Lung microvascular endothelial cell (primary cell): ENCODE measurements around the gene ESR1. TPM values are rescaled to one million over a fixed set of nuclear protein-coding genes. Genes with fewer than 3 reads are reported as not detected.

Source experiments
- DNase-seq, 2 donors: peaks; one replicate each; pipeline versions ENCODE4 v3.0.0 to v3.0.0-alpha.2; 2010; ENCODE audit warnings: low read depth in 2 of 2
- total RNA-seq: library from RNA; depleted of rRNA; stranded (reverse); fragments of >200 nt; gene quantifications from 2 replicates; pipeline ENCODE4 v1.2.1, GENCODE V29; 2014

Gene ESR1
- total RNA-seq, 1 donor from 2014 or later, result under 0.01 TPM

DNA sequence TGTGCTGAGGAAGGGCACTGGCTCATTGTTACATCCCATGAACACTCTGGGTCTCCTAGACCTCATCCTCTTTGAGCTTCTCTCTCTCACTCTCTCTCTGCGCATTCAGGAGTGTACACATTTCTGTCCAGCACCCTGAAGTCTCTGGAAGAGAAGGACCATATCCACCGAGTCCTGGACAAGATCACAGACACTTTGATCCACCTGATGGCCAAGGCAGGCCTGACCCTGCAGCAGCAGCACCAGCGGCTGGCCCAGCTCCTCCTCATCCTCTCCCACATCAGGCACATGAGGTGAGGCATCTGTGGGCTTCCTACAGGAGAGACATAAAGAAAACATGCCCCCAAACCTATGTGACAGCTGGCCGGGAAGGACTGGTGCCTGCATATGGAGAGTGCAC lies 286.8 kb downstream of the ESR1 start:
- DNase-seq, result no peak

DNA sequence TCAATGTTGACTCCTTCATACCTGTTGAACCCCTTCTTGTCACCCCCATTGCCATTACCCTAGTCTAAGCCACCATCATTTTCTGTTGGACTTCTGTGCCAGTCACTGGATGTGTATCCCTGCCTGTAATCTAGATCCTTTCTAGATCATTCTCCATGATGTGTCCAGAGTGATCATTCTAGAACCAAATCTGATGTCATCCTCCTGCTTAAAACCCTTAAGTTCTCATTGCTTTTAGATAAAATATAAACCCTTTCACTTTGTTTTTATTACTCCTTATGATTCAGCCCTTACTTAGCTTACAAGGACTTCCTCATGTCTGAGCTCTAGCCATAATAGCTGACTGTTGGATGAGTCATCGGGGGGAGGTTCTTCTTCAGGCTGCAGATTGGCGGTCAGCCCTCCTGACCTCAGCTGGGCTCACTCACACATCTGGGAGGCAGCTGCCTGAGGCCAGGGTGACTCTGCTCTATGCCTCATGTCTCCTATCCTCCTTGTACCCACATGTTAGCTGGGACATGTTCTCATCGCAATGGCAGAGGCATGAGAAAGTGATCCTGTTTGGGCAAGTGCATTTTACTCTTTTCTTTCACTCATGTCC lies 287.6 kb downstream of the ESR1 start:
- DNase-seq, result peak; percentile 56 to 99

DNA sequence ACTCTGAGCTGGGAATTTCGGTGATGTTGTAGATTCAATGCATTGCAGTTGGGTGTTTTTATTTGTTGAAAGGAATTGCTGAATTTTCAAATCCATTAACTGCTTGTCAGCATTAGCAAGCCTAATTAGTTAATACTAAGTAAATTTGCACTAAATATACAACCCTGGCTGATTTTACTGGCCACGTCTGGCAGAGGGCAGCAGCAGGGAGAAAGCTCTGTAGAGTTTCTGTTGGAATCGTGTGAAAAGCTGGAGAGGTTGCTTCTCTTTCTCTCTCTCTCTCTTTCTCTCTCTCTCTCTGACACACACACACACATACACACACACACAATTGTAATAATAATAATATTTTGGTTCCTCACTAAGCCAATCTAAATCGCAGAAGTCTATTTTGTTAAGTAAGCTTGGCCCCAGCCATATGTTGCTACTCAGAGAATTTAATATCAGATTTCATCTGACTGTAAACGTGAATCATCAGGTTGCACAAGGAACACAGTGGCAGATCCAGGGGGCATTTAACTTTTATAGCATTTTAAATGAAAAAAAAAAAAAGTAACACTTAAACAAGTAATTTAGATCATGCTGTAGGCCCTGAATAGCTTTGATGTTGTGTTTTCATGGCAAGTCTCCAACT lies 289.5 kb downstream of the ESR1 start:
- DNase-seq, result peak in 1 of 2 donors; percentile 14

DNA sequence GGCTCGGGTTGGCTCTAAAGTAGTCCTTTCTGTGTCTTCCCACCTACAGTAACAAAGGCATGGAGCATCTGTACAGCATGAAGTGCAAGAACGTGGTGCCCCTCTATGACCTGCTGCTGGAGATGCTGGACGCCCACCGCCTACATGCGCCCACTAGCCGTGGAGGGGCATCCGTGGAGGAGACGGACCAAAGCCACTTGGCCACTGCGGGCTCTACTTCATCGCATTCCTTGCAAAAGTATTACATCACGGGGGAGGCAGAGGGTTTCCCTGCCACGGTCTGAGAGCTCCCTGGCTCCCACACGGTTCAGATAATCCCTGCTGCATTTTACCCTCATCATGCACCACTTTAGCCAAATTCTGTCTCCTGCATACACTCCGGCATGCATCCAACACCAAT lies 291.2 kb downstream of the ESR1 start:
- no peak for DNase-seq

DNA sequence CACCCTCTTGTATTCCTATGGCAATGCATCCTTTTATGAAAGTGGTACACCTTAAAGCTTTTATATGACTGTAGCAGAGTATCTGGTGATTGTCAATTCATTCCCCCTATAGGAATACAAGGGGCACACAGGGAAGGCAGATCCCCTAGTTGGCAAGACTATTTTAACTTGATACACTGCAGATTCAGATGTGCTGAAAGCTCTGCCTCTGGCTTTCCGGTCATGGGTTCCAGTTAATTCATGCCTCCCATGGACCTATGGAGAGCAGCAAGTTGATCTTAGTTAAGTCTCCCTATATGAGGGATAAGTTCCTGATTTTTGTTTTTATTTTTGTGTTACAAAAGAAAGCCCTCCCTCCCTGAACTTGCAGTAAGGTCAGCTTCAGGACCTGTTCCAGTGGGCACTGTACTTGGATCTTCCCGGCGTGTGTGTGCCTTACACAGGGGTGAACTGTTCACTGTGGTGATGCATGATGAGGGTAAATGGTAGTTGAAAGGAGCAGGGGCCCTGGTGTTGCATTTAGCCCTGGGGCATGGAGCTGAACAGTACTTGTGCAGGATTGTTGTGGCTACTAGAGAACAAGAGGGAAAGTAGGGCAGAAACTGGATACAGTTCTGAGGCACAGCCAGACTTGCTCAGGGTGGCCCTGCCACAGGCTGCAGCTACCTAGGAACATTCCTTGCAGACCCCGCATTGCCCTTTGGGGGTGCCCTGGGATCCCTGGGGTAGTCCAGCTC lies 292.1 kb downstream of the ESR1 start:
- no peak for DNase-seq

DNA sequence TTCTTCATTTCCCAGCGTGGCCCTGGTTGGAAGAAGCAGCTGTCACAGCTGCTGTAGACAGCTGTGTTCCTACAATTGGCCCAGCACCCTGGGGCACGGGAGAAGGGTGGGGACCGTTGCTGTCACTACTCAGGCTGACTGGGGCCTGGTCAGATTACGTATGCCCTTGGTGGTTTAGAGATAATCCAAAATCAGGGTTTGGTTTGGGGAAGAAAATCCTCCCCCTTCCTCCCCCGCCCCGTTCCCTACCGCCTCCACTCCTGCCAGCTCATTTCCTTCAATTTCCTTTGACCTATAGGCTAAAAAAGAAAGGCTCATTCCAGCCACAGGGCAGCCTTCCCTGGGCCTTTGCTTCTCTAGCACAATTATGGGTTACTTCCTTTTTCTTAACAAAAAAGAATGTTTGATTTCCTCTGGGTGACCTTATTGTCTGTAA lies 292.7 kb downstream of the ESR1 start:
- DNase-seq, result peak in 1 of 2 donors; percentile 57

DNA sequence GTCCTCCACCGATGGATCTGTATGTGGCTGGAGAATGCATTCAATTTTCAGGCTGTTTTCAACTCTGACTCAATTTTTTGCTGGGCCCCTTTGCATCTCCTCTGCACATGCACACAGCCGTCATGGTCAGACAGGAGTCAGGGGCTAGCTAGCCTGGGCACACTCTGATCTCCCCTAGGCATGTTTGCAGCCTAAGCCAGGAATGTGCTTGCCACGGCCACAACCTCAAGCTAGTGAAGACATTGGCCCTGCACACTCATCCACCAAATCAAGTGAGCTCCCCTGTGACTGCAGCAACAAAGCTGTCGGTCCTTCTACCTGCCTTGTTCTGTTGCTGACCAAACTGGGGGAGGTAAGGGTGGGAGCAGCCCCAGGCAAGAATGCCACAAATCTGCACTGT lies 300.5 kb downstream of the ESR1 start:
- no peak for DNase-seq

DNA sequence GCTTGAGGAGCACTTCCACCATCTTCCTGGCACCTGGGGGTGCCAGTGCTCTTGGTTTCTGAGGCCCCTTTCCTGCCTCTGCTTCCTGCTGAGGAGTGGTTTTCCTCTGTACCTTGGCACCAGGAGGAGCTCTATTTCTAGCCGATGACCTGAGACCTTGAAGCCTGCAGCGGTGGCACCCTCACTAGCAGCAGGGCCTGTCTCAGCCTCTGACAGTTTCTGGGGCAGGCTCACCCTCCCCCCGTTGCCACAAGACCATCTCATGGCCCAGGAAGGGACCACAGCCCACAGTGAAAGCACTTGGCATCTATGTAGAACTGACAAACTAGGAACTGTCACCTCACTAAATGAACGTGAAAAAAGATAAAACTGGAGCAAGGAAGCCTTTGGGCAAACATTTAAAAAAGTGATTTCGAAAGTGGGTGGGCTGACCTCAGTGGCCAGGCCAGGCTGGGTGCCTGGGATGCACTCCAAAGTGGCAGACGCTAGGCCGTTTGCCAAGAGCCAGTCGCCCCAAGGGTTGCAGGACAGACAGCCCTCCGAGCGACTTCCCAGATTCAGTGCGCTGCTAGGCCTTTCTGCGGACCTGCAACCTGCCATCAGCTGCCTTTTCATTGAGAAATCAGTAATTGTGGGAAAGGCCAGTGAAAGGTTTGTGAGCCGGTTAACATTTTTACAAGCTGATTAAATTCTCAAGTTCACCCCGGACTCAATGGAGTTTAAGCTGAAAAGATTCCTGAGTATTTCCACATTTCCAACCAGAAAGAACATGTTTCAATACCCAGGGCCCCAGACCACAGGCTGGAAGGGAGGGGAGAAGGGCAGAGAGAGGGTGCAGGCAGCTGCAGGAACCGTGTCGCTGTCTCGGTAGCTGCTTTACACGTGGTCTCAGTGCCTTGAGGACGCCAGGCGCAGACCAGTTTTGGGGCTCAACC lies 303.7 kb downstream of the ESR1 start:
- DNase-seq, result no peak

DNA sequence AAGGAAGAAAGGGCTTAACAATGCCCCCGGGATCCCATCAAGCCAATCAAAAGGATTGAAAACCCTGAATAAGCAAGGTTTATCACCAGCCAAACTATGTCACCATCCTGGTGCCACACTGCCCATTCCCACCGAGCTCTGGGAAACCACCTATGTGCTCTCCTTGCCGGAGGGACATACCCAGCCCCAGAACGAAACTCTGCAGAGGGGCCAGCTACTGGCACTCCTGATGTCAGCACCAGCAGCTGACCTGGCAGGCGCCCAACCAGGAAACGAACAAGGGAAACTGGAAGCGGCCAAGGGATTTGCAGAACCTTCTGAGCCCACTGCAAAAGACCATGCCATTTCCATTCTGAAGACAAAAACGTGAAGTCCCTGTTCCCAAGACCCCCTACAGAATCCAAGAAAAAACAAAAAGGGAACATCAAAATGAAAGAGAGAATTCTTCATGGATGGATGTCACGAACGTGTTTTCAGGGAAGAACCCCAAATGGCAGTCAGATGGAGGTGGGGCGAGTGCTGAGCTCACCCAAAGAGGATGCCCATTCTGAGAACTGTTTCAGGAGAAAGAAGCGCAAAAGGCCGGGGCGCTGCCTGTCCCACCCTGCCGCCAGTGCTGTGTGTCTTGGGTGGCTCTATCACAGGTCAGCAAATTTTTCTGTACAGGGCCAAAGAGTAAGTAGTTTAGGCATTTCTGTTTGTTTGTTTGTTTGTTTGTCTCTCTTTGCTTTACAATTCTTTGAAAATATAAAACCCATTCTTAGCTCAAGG lies 305.2 kb downstream of the ESR1 start:
- DNase-seq, result peak; percentile 73 to 85

DNA sequence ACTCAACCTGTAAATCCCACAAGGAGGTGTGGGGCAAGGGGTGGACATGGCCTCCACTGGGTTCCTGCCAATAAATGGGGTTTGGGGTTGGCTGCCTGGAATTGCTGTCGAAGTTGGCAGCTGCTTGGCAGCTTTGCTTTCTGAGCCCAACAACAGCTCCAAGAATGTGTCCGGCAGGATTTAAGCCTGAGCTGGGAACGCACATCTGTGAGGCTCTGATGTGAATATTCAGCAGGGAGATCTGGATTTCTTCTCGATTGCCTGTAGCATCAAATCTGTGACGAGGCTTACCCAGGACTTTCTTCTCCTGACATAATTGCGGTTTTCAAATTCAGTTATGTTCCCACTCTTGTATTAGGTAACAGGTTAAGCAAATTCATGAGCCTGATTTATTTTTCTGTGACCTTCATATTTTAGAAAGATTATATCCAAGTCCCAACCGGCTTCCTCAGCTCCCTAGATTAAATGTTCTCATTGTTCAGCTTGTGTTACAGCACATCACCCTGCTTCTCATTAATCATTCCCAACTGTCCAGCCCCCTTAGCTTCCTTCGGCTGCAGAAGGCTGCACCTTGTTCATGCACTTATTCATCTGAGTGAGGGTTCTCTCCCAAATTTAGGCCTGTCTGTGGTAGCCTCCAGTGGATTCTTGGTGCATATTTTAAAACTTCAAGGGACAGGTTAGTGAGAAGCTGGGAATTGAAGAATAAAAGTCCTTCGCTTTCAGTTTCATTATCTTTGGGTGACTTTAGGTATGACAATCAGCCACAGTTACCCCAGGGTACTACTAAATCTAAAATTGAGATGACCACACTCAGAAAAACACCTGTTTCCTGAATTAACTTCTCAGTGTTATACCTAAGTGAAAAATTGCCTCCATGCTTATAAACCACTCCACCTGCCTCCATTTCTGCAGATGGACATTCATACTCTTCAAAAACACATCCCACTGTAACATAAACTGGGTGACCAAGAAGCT lies 310.0 kb downstream of the ESR1 start:
- DNase-seq, result no peak

DNA sequence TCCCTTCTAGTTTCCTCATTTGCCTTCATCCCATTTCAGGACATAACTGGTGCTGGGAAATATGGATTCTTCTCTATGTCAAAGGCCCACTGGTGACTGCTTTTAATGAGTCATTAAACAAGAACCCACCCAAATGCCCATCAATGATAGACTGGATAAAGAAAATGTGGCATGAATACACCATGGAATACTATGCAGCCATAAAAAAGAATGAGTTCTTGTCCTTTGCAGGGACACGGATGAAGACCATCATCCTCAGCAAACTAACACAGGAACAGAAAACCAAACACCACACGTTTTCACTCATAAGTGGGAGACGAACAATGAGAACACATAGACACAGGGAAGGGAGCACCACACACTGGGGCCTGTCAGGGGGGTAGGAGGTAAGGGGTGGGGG lies 310.7 kb downstream of the ESR1 start:
- no peak for DNase-seq

DNA sequence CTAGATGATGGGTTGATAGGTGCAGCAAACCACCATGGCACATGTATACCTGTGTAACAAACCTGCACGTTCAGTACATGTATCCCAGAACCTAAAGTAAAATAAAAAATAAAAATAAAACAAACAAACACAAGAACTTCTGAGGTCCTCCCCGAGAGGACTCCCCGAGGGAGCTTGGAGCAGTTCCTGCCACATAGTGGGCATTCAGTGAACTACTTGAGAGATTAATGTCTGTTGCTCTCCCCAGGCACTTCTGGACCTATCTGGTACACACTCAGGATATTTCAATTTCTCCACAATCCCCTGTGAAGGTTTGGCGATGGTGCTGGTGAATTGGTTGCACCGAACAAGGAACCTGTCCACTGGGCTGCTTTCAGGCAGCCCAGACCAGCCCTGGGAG lies 311.2 kb downstream of the ESR1 start:
- DNase-seq, result no peak

DNA sequence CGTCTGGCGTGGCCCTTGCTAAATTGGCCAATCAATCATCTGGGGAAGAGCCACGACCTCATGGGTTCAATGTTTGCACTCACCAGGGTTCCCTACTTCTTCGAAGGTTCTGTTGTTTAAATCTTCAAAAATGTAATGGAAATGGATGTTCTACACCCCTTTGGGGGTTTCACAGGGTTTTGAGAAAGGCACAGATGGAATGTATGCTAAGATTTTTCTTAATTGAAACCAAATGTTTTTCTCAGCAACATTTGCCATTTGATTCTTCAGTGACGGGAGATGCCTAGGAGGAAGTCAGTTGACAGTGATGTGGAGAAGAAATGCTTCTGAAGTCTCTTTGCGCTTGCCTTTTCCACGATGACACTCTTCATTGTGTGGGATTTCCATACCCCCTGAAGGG lies 312.3 kb downstream of the ESR1 start:
- DNase-seq, result no peak

DNA sequence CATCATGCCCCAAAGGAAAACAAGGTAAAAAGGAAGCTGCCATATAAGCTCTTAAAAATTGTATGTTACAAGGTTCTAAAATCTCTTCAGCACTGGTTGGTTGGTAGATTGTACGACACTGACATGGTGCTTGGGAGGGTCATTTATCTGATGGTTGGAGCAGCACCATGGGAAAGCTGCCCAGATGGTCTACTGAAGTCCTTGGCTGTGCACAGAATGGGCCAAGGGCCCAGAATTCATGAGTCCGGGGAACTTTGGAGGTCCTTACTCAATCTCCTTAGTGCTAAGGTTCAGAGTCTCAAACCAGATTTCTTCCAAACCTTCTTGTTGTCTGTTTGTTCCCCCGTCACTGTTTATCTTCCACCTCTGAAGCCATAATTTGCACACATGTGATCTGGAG lies 314.4 kb downstream of the ESR1 start:
- no peak for DNase-seq

DNA sequence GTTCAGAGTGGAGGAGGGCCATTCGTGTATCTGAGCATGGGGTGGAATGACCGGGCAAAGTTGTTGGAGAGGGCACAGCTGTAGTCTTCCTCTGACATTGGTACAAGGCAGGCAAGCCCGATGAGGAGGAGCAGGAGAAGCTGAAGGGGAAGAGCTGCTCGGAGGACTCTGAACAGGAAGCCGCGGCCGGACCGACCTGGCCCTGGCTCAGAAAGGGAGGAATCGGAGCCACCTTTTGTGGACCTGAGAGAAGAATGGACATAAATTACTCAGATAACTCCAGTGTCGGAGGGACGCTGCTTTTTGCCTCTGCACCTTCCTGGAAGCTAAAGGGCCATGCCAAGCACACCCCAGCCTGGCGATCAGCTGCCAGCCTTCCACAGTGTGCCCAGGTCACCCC lies 315.0 kb downstream of the ESR1 start:
- no peak for DNase-seq

DNA sequence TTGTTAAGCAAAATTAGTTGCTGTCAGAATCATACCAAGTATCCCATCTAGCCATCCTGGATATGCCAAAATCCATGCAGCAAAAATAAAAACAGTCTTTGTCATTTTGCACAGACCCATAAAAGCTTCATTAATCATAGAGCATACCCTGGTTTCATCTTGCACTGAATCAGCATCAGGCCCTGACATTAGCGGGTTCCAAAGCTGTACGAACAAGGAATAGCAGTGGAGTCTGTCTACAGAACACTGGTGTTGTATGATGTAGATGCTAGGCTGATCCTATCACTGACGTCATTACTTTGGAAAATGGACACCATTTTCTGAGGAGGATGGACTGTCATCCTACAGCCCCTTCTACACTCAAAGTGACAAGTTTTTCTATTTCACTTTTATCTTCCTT lies 315.6 kb downstream of the ESR1 start:
- DNase-seq, result no peak

DNA sequence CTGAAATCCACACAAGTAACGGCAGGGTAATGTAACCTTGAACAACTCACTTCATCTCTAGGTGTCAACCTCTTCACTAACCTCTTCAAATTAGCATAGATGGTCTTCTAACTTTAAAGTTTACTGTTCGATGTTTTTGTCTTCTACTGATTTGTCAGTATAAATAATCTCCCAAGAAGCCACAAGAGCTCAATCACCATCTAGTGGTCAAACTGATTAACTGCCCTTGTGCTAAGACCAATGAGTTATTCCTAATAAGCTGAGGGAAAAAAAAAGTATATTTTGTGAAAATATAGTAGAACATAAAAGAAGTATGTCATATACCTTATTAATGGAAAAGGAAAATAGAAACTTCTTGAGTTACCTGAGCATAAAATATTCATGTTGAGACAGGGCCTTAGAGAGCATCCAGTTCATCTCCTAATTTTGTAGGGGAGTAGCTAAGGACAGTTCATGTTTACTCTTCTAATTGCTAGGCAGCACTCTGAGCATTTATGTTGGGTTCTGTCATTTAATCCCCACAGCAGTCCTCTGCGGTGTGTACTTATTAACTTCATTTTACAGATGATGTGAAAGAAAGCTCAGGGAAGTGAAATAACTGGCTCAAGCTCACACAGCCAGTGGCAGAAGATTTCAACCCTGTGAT lies 317.1 kb downstream of the ESR1 start:
- peak; percentile 78 for DNase-seq

DNA sequence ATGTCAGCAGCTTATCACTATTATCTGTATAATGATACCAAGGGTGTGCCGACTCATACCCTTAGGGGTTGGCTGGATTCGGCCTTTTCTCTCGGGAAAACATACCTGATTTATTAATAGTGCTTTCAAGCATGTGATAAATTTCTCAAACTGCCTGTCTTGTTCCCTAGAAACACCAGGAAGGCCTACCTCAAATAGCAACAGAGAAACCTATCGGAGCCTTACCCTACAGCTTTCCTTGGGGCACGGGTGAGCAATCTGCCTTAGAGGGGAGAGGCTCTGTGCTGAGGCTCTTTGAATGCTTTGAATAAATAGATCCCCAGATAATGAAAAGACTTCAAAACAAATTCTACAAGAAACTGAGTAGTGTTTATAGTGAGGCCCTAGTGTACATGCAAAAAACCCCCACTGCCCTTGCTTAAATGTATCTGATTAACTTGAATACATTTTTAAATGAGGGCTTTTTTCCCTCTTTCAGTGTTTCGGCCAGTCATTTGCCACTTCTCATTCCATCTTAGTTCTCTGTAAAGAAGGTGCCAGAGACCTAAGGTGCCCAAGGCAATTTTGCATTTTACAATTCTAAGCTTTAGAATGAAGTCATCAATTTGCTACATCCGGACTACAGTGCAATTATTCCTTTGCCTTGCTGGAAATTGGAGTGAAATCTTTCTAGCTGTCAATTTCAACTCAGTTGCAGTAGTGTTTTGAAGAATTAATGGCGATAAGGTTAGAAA lies 320.1 kb downstream of the ESR1 start:
- no peak for DNase-seq
